OCI-LY3 (cell line): Measurements from ENCODE around the gene TRIM26.

Source experiments
- CTCF ChIP-seq: fragments of 200-600, 300-600 bp; sonication (generic); IDR thresholded peaks from 2 replicates; pipeline ENCODE4 v1.5.1; 2014; ENCODE audit warnings: antibody characterized with exemption, low read length, low read depth
- EZH2phosphoT487 ChIP-seq: fragments of 200-600 bp; shearing (Covaris generic); IDR thresholded peaks from 2 replicates; pipeline ENCODE4 v1.6.1; 2018; ENCODE audit warnings: antibody characterized with exemption, mixed run types, low read depth

GRCh38 chr6:30238178-30238795 lies 25.1 kb upstream of the TRIM26 start:
- TF ChIP-seq CTCF (peak; percentile 49), EZH2phosphoT487 (no peak)
